Esophagus (tissue), 2 donors: Measurements from ENCODE around the gene DDX23. TPM values are rescaled to one million over a fixed set of nuclear protein-coding genes. Genes with fewer than 3 reads are reported as not detected.
A peak's percentile ranks its signal among the peaks of the same experiment; 100 is the strongest.

Experiments
- H3K27ac ChIP-seq, 2 donors: one replicate each; pipeline ENCODE4 v1.5.1; 2013; ENCODE audit warnings: low read depth in 2 of 2, mild to moderate bottlenecking in 2 of 2, inconsistent platforms in 1 of 2, low read length in 1 of 2, moderate library complexity in 1 of 2
- H3K27me3 ChIP-seq, 2 donors: one replicate each; pipeline ENCODE4 v1.6.1; 2013; ENCODE audit warnings: low read length in 2 of 2, control low read depth in 1 of 2, mild to moderate bottlenecking in 1 of 2; ENCODE audit not compliant: insufficient read depth in 2 of 2, control insufficient read depth in 1 of 2
- H3K36me3 ChIP-seq, 2 donors: one replicate each; pipeline ENCODE4 v1.6.1; 2013; ENCODE audit warnings: low read length in 1 of 2; ENCODE audit not compliant: control insufficient read depth in 2 of 2, insufficient read depth in 2 of 2
- H3K4me1 ChIP-seq, 2 donors: one replicate each; pipeline ENCODE4 v1.6.1; 2013; ENCODE audit warnings: low read length in 1 of 2; ENCODE audit not compliant: control insufficient read depth in 2 of 2, insufficient read depth in 2 of 2
- H3K4me3 ChIP-seq, 2 donors: one replicate each; pipeline ENCODE4 v1.5.1; 2013; ENCODE audit warnings: low read length in 2 of 2, mild to moderate bottlenecking in 2 of 2, low read depth in 1 of 2, moderate library complexity in 1 of 2
- H3K9me3 ChIP-seq, 2 donors: one replicate each; pipeline ENCODE4 v1.6.1; 2013; ENCODE audit warnings: mild to moderate bottlenecking in 2 of 2, low read depth in 1 of 2, low read length in 1 of 2, moderate library complexity in 1 of 2; ENCODE audit not compliant: control insufficient read depth in 2 of 2, insufficient read depth in 1 of 2
- WGBS, 2 donors: extraction: QIAGEN DNeasy Blood & Tissue Kit; methylation state at CpG; one replicate each; pipeline ENCODE4 v1.1.7; 2013; 5-methylcytosine and 5-hydroxymethylcytosine counted together
- polyA plus RNA-seq, 2 donors: library from polyadenylated mRNA; stranded (reverse); fragments of 200-250 nt; gene quantifications; one replicate each; pipeline ENCODE4 v1.2.3, GENCODE V29; 2013
- donor health status: healthy with polysubstance abuse.
- donor health status: Bipolar disorder and iron deficiency.

DDX23 gene
- 10 to 100 TPM; 26.2 to 37.5 TPM for polyA plus RNA-seq

DNA sequence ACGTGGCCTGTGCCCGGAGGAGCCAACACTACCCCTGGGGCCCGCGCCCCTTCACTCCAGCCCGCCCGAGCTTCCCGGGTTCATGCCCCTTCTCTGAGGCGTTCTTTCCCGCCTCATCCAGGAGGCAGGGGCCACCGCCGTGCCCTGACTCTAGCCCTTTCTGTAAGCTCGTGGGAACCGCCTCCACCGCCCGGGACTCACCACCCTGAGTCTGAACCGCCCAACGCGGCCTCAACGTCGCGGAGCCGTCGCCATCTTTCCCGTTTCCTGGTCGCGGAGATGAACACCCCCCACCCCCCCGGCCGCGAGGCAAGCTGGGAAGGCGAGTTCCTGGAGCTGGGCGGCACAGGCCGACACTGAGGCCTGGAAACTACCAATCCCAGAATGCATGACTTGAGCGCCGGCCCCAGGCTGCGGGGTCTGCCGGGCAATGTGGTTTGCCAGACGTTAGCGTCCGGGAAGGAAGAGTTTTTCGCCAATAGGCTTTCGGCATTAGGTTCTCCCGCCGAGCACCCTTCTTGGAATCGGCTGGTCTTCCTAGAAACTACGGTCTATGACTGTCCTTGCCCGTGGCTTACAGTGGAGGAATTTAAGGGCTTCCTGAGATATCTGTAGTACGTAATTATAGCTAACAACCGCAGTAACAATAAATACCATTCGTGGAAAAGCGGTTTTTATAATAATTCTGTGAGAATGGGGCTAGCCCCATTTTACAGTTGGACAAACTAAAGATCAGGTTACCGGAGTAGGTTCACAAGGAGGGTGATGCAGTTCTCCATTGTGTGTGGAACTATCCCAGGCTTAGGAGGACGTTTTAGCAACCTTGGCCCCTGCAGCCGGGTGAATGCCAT, at the start of gene DDX23:
DDX23 (minus strand) TSS at position 281 of the 851 bp plus-strand sequence. CDS start 6,381 bp downstream, outside the sequence.
- Histone ChIP-seq H3K27me3 (no peaks in the 10 kb centered on the region), H3K36me3 (peaks cover 0 to 3% of the 10 kb centered on the region in 2 donors), H3K4me3 (peak within 1 kb of the TSS; percentile 96 to 97), H3K27ac (peak within 1 kb of the TSS; percentile 88 to 90), H3K4me1 (no peaks in the 10 kb centered on the region), H3K9me3 (no peaks in the 10 kb centered on the region)
- 0% methylated on average over 53 of the region's 53 CpGs for WGBS, 2 donors

DNA sequence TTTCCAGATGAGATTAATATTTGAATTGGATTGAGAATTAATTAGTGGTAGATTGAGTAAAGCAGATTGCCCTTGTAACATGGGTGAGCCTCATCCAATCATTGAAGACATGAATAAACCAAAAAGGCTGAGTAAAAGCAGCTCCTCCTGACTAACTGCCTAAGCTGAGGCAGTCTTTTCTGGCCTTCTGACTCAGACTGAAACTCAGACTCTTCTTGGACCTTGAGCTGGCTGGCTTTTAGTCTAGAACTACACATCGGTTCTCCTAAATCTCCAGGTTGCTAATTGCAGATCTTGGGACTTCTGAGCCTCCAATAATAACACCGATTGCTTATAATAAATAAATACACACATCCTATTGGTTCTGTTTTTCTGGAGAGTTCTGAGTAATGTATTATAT, 49.3 kb upstream of the DDX23 start:
- H3K27me3 ChIP-seq, result no peaks in the 10 kb centered on the region
- no peaks in the 10 kb centered on the region for H3K9me3 ChIP-seq
- H3K27ac ChIP-seq, result no peak overlapping the region
- H3K4me1 ChIP-seq, result no peaks in the 10 kb centered on the region
- no peaks in the 10 kb centered on the region for H3K36me3 ChIP-seq
- WGBS, 2 donors, result 67 to 86% methylated on average over 2 of the region's 2 CpGs
- no peak overlapping the region for H3K4me3 ChIP-seq

DNA sequence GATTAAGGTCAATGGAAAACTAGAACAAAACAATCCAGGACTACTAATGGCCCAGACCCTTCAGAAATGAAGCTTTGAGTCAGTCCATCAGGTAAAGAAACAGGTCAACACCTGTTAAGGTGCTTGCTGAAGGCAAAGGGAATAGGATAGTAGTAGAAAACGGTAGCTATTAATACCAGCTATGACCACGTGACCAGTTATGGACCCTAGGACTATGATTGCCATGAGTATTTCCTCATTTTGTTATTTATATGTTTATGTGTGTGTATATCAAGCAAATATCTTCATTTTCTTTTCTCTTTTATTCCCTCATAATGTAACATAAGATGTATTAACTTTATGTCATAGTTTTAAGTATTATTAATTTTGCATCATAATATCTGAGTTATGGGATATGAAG, 47.7 kb upstream of the DDX23 start:
- H3K27me3 ChIP-seq, result no peaks in the 10 kb centered on the region
- no peak overlapping the region for H3K4me3 ChIP-seq
- no peaks in the 10 kb centered on the region for H3K4me1 ChIP-seq
- no peak overlapping the region for H3K27ac ChIP-seq
- no peaks in the 10 kb centered on the region for H3K36me3 ChIP-seq
- WGBS, 2 donors, result 73 to 75% methylated on average over 2 of the region's 2 CpGs
- H3K9me3 ChIP-seq, result no peaks in the 10 kb centered on the region

DNA sequence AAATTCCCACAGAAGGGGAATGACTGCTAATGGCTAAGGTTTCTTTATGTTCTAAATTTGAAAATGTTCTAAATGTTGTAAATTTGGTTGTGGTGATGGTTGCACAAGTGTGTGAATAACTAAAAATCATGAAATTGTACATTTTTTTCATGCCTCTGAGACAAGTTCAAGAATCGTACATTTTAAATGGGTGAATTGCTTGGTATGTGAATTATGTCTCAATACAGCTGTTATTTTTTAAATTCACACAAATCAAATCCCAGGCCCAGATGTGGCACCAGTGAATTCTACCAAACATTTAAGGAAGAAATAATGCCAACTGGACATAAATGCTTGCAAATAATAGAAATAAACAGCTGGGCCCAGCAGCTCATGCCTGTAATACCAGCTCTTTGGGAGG, 42.3 kb upstream of the DDX23 start:
- Histone ChIP-seq H3K4me1 (no peaks in the 10 kb centered on the region), H3K27ac (no peak overlapping the region), H3K36me3 (no peaks in the 10 kb centered on the region), H3K27me3 (no peaks in the 10 kb centered on the region), H3K9me3 (no peaks in the 10 kb centered on the region), H3K4me3 (no peak overlapping the region)
- WGBS, 2 donors, result 69 to 75% methylated on average over 1 of the region's 1 CpG

DNA sequence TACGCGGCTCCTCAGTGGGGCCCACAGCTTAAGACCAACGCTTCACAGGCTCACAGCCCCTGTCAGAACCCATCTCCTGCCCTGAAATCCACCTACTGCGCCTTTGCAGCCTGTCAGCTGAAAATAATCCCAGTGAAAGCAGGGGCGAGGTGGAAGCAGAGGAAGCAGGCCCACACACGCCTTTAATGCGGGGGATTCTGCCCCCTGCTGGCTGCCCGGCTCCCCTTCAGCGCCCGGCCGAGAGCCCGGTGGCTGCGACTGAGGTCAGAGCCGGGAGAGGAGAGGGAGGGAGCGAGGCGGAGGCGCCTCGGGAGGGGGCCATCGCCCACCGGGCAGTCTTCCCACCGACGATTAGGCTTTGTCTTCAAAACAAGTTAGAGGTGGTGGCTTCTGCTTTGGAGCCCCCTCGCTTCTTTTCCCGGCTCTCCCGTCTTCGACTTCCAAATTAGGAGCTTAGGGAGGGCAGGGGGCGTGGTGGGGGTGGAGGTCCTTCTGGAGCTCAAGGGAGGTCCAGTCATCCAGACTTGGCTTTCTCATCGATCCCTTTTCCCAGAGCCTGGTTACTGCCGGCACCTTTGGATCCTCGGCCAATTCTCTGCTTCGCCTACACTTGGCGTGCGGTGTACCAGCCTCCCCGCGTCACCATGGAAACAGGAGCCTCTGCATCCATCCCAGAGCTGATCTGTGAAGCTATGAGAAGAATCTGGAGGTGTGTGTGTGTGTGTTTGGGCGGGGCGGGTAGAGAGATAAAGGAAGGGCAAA, 38.9 kb upstream of the DDX23 start:
- Histone ChIP-seq H3K4me1 (no peaks in the 10 kb centered on the region), H3K36me3 (no peaks in the 10 kb centered on the region), H3K4me3 (no peak overlapping the region), H3K9me3 (no peaks in the 10 kb centered on the region), H3K27me3 (no peaks in the 10 kb centered on the region), H3K27ac (no peak overlapping the region)
- 4 to 5% methylated on average over 34 to 37 of the region's 37 CpGs for WGBS, 2 donors

DNA sequence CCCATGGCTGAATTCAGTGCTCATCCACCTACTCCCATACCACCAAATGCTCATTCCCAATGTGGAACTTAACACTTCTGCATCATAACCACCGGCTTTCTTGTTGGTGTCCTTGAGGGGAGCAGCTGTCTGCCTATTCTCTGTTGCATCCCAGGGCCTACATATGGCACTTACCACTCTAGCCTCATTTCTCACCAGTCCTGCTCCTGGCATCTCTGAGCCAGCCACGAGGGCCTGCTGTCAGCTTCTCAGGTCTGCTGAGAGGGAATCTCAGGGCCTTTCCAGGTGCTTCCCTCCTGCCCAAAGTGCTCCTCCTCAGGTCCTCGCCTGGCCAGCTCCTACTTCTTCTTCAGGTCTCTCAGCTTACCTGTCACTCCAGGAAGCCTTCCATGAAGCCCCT, 37.7 kb upstream of the DDX23 start:
- WGBS, 2 donors, result 70 to 78% methylated on average over 3 of the region's 3 CpGs
- H3K27me3 ChIP-seq, result no peaks in the 10 kb centered on the region
- H3K4me1 ChIP-seq, result no peaks in the 10 kb centered on the region
- H3K36me3 ChIP-seq, result no peaks in the 10 kb centered on the region
- H3K27ac ChIP-seq, result no peak overlapping the region
- H3K4me3 ChIP-seq, result no peak overlapping the region
- H3K9me3 ChIP-seq, result no peaks in the 10 kb centered on the region

DNA sequence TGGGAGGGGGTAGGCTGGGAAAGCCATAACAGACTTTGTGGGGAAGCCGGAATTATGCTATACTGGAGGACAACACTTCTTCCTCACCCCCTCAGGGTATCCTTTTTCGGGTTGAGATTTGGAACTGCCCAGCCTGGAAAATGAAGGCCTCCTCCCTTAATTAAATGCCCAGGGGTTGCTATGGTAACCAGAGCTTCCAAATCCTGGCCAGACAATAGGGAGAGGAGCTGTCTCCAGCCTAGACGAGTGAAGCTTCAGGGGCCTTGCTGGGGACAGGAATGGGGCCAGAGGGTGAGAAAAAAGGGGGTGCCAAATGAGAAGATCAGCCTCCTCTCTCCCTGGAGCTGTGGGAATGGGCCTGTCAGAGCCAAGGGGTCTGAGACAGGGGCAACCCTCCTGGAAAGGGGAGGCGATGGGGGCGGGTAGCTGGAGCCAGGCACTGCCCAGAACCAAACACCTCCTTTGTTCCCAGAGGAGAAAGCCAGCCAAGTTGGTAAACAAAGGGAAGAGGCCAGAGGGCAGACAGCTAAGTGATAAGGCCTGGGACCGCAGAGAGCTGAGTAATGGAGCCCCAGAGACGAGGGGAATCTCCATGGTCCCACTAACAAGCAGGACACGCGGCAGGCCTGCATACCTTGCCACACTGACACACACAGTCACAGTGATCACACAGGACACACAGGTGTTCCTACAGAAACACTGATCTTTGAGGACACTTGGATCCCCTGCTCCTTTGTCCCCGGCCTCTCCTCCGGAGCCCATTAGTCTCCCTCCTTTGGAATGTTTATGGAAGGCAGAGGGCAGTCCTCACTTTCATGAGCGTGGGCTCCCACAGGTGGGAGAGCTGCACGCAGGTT, 31.6 kb upstream of the DDX23 start:
- WGBS, 2 donors, result 60 to 62% methylated on average over 13 of the region's 13 CpGs
- Histone ChIP-seq H3K27ac (no peak overlapping the region), H3K27me3 (no peaks in the 10 kb centered on the region), H3K36me3 (no peaks in the 10 kb centered on the region), H3K4me1 (no peaks in the 10 kb centered on the region), H3K4me3 (no peak overlapping the region), H3K9me3 (no peaks in the 10 kb centered on the region)

DNA sequence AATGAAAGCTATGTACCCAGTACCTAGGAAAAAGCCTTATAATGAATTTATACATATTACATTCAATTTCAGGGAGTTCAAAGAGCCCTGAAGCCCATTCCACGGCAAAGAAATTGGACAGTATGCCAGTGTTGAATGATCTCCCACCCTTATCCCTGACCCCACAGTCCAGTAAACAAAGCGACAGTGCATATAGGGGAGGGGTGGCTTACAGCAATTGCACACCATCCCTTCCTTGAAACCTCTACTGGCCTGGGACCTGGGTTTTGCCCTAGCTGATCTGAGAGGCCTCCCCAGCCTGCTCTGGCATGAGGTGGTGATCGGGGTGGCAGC, 31.0 kb upstream of the DDX23 start:
- Histone ChIP-seq H3K4me3 (no peak overlapping the region), H3K27me3 (no peaks in the 10 kb centered on the region), H3K36me3 (no peaks in the 10 kb centered on the region), H3K4me1 (no peaks in the 10 kb centered on the region), H3K9me3 (no peaks in the 10 kb centered on the region), H3K27ac (no peak overlapping the region)
- WGBS, 2 donors, result 78 to 86% methylated on average over 3 of the region's 3 CpGs

DNA sequence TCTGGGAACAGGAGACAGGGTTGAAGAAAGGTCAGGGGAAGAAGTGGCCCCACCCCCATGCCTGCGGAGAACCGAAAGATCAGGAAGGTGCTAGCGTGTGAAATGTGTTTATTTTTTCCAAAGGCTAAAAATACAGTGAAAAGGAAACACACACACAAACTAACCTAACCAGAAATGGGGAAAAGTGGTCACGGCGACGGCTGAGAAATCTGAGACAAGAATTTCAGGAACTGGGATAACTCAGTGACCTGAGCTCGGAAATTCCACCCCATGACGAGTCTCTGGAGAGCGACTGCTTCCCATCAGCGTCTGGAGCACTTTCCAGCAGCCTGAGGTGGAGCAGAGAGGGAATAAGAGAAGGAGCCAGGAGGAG, 30.3 kb upstream of the DDX23 start:
- no peaks in the 10 kb centered on the region for H3K36me3 ChIP-seq
- no peaks in the 10 kb centered on the region for H3K9me3 ChIP-seq
- H3K4me1 ChIP-seq, result no peaks in the 10 kb centered on the region
- H3K27me3 ChIP-seq, result no peaks in the 10 kb centered on the region
- H3K27ac ChIP-seq, result peak overlapping the region in 1 of 2 donors; percentile 15
- 14 to 21% methylated on average over 10 of the region's 10 CpGs for WGBS, 2 donors
- no peak overlapping the region for H3K4me3 ChIP-seq
